Central memory CD8-positive, alpha-beta T cell (primary cell): ENCODE measurements around the gene KLF7.

Experiments
- ATAC-seq: fragments of 150-1000 bp; cut with Tn5 transposase; replicated peaks from 2 replicates; pipeline ENCODE4 v1.10.0; 2022; ENCODE audit warnings: mild to moderate bottlenecking, moderate FRiP score, moderate number of reproducible peaks; ENCODE audit not compliant: poor library complexity, severe bottlenecking; ENCODE audit errors: extremely low read depth
- DNase-seq, 2 donors: peaks; one replicate each; pipeline ENCODE4 v3.0.0; 2021; ENCODE audit warnings: low spot score in 2 of 2
- H3K27ac Mint-ChIP-seq: one replicate; pipeline ENCODE4 v1.8.0; 2022; ENCODE audit warnings: low read depth, mild to moderate bottlenecking, moderate library complexity, mixed read lengths
- H3K27me3 Mint-ChIP-seq: one replicate; pipeline ENCODE4 v1.8.0; 2022; ENCODE audit warnings: mixed read lengths
- H3K36me3 Mint-ChIP-seq: one replicate; pipeline ENCODE4 v1.8.0; 2022; ENCODE audit warnings: mild to moderate bottlenecking, moderate library complexity, mixed read lengths; ENCODE audit not compliant: insufficient read depth
- H3K4me1 Mint-ChIP-seq: one replicate; pipeline ENCODE4 v1.8.0; 2022; ENCODE audit warnings: mixed read lengths
- H3K4me3 Mint-ChIP-seq: one replicate; pipeline ENCODE4 v1.8.0; 2022; ENCODE audit warnings: mild to moderate bottlenecking, moderate library complexity, mixed read lengths
- H3K9me3 Mint-ChIP-seq: one replicate; pipeline ENCODE4 v1.8.0; 2022; ENCODE audit warnings: mixed read lengths

Gene KLF7

GRCh38 chr2:207126724-207127308 is 38.9 kb downstream of the KLF7 start:
- DNase-seq (no peak), ATAC-seq (no peak)
- H3K4me1 Mint-ChIP-seq: no peaks in the 10 kb centered on the region
- no peaks in the 10 kb centered on the region for H3K27me3 Mint-ChIP-seq
- H3K27ac Mint-ChIP-seq: no peak overlapping the region
- H3K4me3 Mint-ChIP-seq: no peak overlapping the region
- H3K9me3 Mint-ChIP-seq: no peaks in the 10 kb centered on the region
- peaks cover 4% of the 10 kb centered on the region for H3K36me3 Mint-ChIP-seq

DNA sequence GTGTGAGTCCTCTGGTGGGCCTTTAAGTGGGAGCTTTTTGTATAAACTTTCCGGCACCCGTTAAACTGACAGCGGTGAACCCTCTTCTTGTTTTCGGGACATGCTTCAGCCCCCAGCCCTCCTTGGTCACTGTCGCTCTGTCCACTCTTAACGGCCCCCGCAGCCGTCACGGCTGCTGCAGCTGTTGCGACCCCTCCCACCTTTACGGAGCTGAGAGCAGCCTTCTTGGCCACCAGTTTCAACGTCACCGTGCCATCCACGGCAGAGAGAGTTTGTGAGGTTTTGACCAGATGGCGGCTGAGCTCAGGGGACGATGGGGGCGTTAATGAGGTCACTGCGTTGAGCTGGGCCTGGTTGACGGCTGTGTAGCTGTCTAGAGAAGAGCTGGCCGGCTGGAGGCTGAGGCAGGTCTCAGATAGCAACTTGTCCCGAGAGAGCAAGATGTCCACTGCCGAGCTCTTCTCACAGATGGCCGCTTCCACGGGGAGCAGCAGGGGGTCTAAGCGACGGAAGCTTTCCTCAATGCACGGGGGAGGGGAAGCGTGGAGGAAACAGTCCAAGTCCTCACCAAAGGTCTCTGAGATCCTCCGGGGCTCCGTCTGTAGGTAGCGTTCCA is 41.9 kb downstream of the KLF7 start:
- peaks cover 7% of the 10 kb centered on the region for H3K36me3 Mint-ChIP-seq
- peaks cover 11% of the 10 kb centered on the region for H3K27me3 Mint-ChIP-seq
- no peak overlapping the region for H3K27ac Mint-ChIP-seq
- H3K4me3 Mint-ChIP-seq: no peak overlapping the region
- H3K9me3 Mint-ChIP-seq: no peaks in the 10 kb centered on the region
- H3K4me1 Mint-ChIP-seq: no peaks in the 10 kb centered on the region
- DNase-seq: no peak
- no peak for ATAC-seq

- H3K27ac Mint-ChIP-seq: no peak overlapping the region
- no peaks in the 10 kb centered on the region for H3K4me1 Mint-ChIP-seq
- no peak overlapping the region for H3K4me3 Mint-ChIP-seq
- no peaks in the 10 kb centered on the region for H3K9me3 Mint-ChIP-seq
- no peak for ATAC-seq
- H3K36me3 Mint-ChIP-seq: peaks cover 7% of the 10 kb centered on the region
- H3K27me3 Mint-ChIP-seq: peaks cover 11% of the 10 kb centered on the region
- no peak for DNase-seq
Observed at GRCh38 chr2:207123335-207123744, 42.4 kb downstream of the KLF7 start.

DNA sequence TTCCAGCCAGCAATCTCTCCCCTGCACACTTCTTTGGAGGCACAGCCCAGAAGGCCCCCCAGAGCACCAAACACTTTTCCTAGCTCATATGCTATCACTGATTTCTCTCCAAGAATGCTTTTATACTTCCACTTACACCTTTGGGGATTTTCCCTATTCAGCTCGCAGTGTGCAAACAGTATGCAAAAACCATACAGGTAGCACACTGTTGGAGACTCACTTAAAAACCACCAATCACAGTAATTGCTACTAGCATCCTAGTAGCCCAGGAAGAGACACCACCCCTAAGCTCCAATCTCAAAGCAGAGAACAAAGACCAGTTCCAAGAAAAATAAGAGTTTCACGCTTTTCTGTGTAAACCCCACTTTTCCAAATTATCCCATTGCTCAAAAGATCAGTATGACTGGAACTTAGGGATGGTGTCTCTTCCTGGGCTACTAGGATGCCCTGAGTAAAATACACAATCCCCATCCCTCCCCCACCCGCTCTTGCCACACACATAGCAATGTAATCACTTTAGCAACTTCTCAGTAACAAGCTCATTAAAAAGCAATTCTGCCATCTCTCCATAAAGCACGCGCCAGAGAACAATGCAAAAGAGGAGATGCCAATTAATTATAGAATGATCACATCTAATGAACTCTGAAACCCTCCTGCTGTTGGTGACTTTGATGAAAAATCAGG is 43.0 kb downstream of the KLF7 start:
- DNase-seq (no peak), ATAC-seq (no peak)
- Mint-ChIP-seq H3K4me1 (no peaks in the 10 kb centered on the region), H3K27ac (no peak overlapping the region), H3K36me3 (peaks cover 7% of the 10 kb centered on the region), H3K4me3 (no peak overlapping the region), H3K27me3 (peaks cover 11% of the 10 kb centered on the region), H3K9me3 (no peaks in the 10 kb centered on the region)

GRCh38 chr2:207121784-207122183 is 44.0 kb downstream of the KLF7 start:
- Mint-ChIP-seq H3K27me3 (peaks cover 11% of the 10 kb centered on the region), H3K4me1 (no peaks in the 10 kb centered on the region), H3K9me3 (no peaks in the 10 kb centered on the region), H3K27ac (no peak overlapping the region), H3K4me3 (no peak overlapping the region), H3K36me3 (peaks cover 7% of the 10 kb centered on the region)
- ATAC-seq (no peak), DNase-seq (no peak)

DNA sequence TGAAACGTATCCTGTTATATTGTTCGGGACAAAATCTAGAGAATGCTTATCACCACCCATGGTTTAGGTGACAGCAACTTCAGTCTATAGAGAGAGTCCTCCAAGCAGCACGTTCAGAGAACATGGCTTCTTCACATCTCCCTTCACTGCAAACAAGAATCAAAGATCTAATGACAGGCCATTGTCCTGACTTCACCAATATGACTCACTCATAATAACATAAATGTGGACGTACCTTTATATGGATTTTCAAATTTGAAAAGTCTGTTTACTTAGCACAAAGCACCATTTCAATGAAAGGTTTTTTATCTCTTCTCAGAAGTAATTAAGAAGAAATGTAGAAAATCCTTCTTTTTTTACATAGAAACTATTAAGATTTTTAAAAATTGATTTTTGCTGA is 46.7 kb downstream of the KLF7 start:
- Mint-ChIP-seq H3K27ac (no peak overlapping the region), H3K27me3 (peaks cover 11% of the 10 kb centered on the region)

DNA sequence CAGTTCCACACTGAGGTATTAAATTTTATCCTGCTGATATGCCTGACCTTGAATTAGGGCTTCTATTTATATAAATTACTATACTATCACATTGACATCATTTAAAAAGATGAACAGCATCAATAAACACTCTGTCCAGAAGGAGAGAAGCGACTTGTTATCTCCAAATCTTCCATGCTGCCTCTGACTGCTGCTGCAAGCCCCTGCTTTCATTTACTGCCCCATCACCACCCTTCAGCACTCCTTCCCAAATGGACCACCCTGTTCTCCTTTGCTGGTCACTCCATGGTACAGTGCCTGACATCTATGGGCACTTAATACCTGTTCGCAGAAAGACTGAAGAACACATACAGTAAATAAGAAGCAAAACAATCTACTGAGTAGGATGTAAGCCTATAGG is 48.1 kb downstream of the KLF7 start:
- Mint-ChIP-seq H3K27me3 (peaks cover 11% of the 10 kb centered on the region), H3K4me3 (no peak overlapping the region), H3K4me1 (no peaks in the 10 kb centered on the region), H3K9me3 (no peaks in the 10 kb centered on the region), H3K36me3 (peaks cover 3% of the 10 kb centered on the region), H3K27ac (no peak overlapping the region)
- DNase-seq (no peak), ATAC-seq (no peak)

More for the DNA sequence above, 46.7 kb downstream of the KLF7 start:
- Mint-ChIP-seq H3K9me3 (no peaks in the 10 kb centered on the region), H3K4me3 (no peak overlapping the region), H3K36me3 (peaks cover 3% of the 10 kb centered on the region), H3K4me1 (no peaks in the 10 kb centered on the region)
- no peak for ATAC-seq
- DNase-seq: no peak

DNA sequence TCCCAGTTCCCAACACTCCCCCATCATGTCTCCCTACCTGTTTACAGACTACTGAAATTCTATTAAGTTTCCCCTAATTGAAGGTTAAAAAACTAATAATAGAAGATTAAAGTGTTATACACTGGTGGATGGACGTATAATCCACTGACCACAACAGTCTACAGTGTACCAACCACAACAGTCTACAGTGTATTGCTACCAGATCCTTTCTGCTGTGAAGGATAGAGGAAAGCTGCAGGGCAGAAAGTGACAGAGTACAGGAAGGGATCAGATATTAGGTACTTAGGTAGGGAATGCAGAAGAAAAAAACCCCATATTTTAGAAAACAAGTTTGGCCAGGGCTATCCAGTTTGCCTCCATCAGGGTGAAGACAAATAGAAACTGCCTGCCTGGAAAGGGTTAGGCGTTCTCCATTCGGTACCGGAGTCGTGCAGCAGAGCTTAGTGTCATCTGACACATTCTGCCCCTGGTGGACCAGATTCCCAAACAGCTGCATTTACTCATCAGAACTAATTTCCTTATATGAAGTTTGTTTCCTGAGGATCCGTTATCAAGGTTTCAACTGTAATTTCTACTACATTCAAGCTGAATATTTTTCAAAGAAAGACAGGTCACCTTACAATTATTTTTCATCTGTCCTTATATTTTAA is 49.9 kb downstream of the KLF7 start:
- Mint-ChIP-seq H3K9me3 (no peaks in the 10 kb centered on the region), H3K4me1 (no peaks in the 10 kb centered on the region), H3K27ac (no peak overlapping the region), H3K4me3 (no peak overlapping the region), H3K27me3 (peaks cover 7% of the 10 kb centered on the region), H3K36me3 (peaks cover 3% of the 10 kb centered on the region)
- ATAC-seq (no peak), DNase-seq (no peak)

DNA sequence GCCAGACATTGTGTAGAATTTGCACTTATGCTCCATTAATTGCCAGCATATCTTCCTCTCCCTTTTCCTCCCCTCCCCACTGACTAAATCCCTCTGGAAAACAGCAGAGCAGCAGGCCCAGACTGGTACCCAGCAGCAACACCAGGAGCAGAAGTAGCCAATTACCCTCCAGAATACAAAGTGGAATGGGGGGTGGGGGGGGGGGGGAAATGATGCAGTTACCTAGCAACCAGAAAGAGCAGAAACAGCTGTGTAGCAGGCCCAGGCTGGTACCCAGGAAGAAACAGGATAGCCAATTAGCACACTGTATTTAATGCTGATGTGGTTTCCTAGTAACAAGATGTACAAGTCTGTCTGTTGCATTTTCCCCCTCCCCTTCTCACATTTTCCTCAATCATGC is 52.3 kb downstream of the KLF7 start:
- H3K27me3 Mint-ChIP-seq: no peaks in the 10 kb centered on the region
- H3K27ac Mint-ChIP-seq: no peak overlapping the region
- H3K9me3 Mint-ChIP-seq: no peaks in the 10 kb centered on the region
- H3K4me1 Mint-ChIP-seq: no peaks in the 10 kb centered on the region
- H3K36me3 Mint-ChIP-seq: no peaks in the 10 kb centered on the region
- DNase-seq (no peak), ATAC-seq (no peak)
- no peak overlapping the region for H3K4me3 Mint-ChIP-seq

DNA sequence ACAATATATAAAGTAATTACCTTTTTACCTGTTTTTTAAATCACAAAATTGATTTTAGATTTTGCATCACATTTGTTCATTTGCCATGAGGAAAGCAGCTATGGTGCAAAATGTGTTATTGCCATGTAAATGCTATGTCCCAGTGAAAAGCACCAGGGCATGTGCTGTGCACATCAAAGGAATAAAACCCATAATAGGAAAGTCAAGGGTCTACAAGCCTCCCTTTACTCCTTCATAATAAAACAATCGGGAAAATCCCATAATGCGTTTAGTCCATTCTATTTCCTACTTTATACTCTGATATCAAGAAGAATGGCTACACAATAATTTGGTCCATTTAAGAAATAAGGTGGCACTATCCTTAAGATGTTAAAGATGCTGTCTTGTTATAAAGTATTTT is 53.0 kb downstream of the KLF7 start:
- ATAC-seq: no peak
- Mint-ChIP-seq H3K36me3 (peaks cover 2% of the 10 kb centered on the region), H3K4me1 (no peaks in the 10 kb centered on the region)

DNA sequence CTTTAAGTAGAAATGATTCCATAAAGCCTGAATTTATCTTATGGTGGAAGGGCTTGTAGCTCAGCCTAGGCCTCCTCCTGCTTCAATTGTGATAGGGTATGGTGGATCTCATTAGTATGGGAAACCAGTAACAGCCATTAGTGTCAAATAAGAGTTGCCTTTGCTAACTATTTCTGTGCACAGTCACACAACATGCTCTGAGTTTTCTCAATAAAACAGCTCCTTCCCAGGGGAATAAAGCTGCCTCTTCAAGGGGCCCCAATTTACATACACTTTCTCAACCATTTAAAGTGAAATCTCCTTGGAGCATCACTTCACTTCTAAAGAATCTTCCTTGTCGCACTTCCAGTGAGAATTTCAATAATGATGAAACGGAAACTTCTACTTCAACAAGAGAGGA is 53.4 kb downstream of the KLF7 start:
- Mint-ChIP-seq H3K4me3 (no peak overlapping the region), H3K4me1 (no peaks in the 10 kb centered on the region), H3K27me3 (no peaks in the 10 kb centered on the region), H3K36me3 (peaks cover 2% of the 10 kb centered on the region), H3K9me3 (no peaks in the 10 kb centered on the region), H3K27ac (no peak overlapping the region)
- ATAC-seq: no peak
- DNase-seq: no peak

More for the DNA sequence above, 53.0 kb downstream of the KLF7 start:
- no peak overlapping the region for H3K4me3 Mint-ChIP-seq
- no peaks in the 10 kb centered on the region for H3K9me3 Mint-ChIP-seq
- DNase-seq: no peak
- H3K27me3 Mint-ChIP-seq: no peaks in the 10 kb centered on the region
- H3K27ac Mint-ChIP-seq: no peak overlapping the region

DNA sequence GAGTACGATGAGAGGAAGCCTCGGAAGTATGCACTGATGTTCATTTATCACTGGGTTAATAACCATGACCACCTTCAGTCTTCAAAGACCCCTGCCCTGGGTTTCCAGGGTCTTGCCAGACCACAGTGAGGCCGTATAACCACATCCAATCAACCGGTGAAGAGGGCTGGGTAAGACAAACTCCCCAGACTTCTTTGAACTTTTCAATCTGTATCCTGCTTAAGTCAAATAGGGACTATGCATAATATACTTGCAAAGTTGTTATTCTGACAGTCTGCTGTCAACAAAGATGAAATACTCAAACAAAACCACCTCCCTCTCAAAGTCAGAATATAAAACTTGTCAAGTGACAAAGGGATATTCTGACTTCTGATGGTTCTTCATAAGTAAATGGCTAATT is 54.0 kb downstream of the KLF7 start:
- H3K27me3 Mint-ChIP-seq: no peaks in the 10 kb centered on the region
- H3K4me1 Mint-ChIP-seq: no peaks in the 10 kb centered on the region
- H3K36me3 Mint-ChIP-seq: peaks cover 2% of the 10 kb centered on the region
- no peak overlapping the region for H3K4me3 Mint-ChIP-seq
- ATAC-seq (no peak), DNase-seq (no peak)
- no peaks in the 10 kb centered on the region for H3K9me3 Mint-ChIP-seq
- H3K27ac Mint-ChIP-seq: no peak overlapping the region

GRCh38 chr2:207110715-207111114 is 55.0 kb downstream of the KLF7 start:
- H3K4me1 Mint-ChIP-seq: no peaks in the 10 kb centered on the region
- H3K36me3 Mint-ChIP-seq: peaks cover 2% of the 10 kb centered on the region

More at GRCh38 chr2:207110715-207111114, 55.0 kb downstream of the KLF7 start:
- Mint-ChIP-seq H3K27ac (no peak overlapping the region), H3K9me3 (no peaks in the 10 kb centered on the region), H3K27me3 (peaks cover 5% of the 10 kb centered on the region), H3K4me3 (no peak overlapping the region)
- ATAC-seq (no peak), DNase-seq (no peak)
